WERI-Rb-1 (cell line): ENCODE results near the gene ZCRB1.

Experiments used
- DNase-seq: peaks from one replicate; pipeline ENCODE4 v3.0.0-alpha.2; 2020
- H3K27ac ChIP-seq: fragments of 250-450 bp; sonication (Bioruptor Pico); 2 replicates; pipeline ENCODE4 v1.5.1; 2020; ENCODE audit warnings: mild to moderate bottlenecking, moderate library complexity
- H3K27me3 ChIP-seq: fragments of 250-450 bp; sonication (Bioruptor Pico); 2 replicates; pipeline ENCODE4 v1.5.1; 2021; ENCODE audit warnings: mild to moderate bottlenecking, low read depth, moderate library complexity; ENCODE audit not compliant: insufficient read depth, severe bottlenecking
- H3K36me3 ChIP-seq: fragments of 250-450 bp; sonication (Bioruptor Pico); 2 replicates; pipeline ENCODE4 v1.5.1; 2020; ENCODE audit warnings: mild to moderate bottlenecking, moderate library complexity
- H3K4me3 ChIP-seq: 2 replicates; pipeline ENCODE4 v1.5.1; 2011; ENCODE audit warnings: low read depth, mild to moderate bottlenecking, control low read depth, low read length
- H3K9me3 ChIP-seq: fragments of 250-450 bp; sonication (Bioruptor Pico); 2 replicates; pipeline ENCODE4 v1.5.1; 2021; ENCODE audit warnings: mild to moderate bottlenecking, moderate library complexity; ENCODE audit not compliant: severe bottlenecking
- TF ChIP-seq, protein P1 (sequence below): IDR thresholded peaks from 2 replicates; pipeline ENCODE4 v1.5.1; 2011; ENCODE audit warnings: low read depth, mild to moderate bottlenecking, control low read depth, inconsistent platforms, low read length

Gene ZCRB1

DNA sequence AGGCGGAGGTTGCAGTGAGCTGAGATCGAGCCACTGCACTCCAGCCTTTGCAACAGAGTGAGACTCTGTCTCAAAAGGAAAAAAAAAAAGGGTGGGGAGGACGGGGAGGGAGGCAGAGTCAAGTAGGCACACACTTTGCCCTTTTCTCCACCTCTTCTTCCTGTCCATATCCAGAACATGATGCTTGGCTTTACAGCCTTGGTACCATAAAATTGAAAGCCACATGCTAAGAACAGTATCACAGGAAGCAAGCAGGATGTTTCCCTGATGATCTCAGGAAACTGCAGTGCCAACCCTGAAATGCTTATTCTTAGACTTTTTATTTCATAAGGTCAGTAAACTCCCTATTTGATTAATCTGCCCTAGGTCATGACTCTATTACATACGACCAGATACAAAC lies 55.3 kb downstream of the ZCRB1 start:
- TF ChIP-seq, protein P1, sequence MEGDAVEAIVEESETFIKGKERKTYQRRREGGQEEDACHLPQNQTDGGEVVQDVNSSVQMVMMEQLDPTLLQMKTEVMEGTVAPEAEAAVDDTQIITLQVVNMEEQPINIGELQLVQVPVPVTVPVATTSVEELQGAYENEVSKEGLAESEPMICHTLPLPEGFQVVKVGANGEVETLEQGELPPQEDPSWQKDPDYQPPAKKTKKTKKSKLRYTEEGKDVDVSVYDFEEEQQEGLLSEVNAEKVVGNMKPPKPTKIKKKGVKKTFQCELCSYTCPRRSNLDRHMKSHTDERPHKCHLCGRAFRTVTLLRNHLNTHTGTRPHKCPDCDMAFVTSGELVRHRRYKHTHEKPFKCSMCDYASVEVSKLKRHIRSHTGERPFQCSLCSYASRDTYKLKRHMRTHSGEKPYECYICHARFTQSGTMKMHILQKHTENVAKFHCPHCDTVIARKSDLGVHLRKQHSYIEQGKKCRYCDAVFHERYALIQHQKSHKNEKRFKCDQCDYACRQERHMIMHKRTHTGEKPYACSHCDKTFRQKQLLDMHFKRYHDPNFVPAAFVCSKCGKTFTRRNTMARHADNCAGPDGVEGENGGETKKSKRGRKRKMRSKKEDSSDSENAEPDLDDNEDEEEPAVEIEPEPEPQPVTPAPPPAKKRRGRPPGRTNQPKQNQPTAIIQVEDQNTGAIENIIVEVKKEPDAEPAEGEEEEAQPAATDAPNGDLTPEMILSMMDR = no peak
- no peak overlapping the region for H3K4me3 ChIP-seq
- H3K27me3 ChIP-seq = no peaks in the 10 kb centered on the region

DNA sequence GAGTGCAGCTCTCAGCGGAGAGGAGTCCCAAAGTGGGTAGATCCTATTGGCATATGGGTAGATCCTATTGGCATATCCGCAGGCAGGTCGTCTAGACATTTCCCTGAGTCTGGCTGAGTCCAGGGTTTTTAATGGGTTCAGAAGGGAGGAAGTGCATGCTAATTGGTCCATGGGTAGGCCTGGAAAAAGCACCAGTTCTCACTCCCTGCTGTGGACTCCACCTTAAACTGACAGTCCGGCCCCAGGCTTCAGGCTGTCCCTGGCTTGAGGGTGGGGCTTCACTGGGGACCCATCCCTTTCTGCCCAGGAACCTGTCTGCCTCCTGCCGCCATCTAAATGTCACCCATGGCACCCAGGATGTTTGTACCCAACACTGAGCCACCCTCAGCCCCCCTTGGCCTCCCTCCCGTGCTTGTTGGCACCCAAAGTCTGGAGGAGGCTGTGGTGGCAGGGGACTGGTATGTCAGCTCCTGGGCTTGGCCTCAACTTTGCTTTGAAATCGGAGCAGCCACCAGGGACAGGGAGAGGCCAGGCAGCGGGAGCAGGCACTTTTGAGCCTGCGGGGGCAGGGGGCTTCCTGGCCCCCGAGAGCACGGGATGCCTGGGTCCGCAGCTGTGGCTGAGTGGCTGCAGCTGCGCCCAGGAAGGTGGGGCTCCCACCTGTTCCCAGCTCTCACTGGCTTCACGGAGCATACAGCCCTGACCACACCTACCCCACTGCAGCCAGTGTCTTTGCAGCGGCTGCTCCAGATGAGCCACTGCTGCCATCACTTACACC lies 58.3 kb downstream of the ZCRB1 start:
- Histone ChIP-seq H3K27ac (no peak overlapping the region), H3K9me3 (no peaks in the 10 kb centered on the region), H3K4me3 (no peak overlapping the region), H3K27me3 (no peaks in the 10 kb centered on the region), H3K36me3 (no peaks in the 10 kb centered on the region)
- TF ChIP-seq, protein P1 = no peak
- DNase-seq = no peak

More for the DNA sequence above, 55.3 kb downstream of the ZCRB1 start:
- Histone ChIP-seq H3K36me3 (no peaks in the 10 kb centered on the region), H3K27ac (no peak overlapping the region), H3K9me3 (no peaks in the 10 kb centered on the region)
- DNase-seq = no peak

DNA sequence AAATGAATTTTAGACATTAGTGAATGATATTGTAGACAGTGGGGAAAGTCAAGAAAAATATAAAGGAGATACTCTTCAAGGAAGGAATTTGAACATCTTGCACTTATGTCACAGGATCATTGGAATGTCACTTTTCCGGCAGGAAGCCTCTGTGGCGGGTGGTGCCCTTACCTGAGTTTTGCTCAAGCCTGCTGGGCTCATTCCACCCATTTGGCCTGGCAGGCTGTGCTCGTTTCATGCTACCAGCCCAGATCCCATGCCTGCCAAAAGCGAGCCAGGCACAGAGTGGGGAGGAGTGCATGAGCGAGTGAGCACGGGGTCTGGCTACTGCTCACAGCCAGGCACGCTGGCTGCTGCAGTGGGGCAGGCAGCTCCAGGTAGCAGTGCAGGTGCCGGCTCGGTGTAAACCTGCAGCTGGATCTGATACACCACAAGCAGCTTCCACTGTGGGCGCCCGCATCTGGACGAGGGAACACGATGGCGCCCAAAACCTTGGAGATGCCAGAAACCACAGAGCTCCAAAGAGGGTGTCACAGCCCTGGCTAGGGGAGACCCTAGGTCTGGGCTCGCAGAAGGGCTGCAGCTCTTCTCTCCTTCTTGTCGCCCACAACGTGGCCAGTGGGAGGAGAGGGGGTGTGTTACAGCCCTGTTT lies 59.2 kb downstream of the ZCRB1 start:
- H3K4me3 ChIP-seq = no peak overlapping the region
- no peaks in the 10 kb centered on the region for H3K9me3 ChIP-seq
- no peaks in the 10 kb centered on the region for H3K27me3 ChIP-seq
- TF ChIP-seq, protein P1 = no peak
- no peaks in the 10 kb centered on the region for H3K36me3 ChIP-seq
- DNase-seq = no peak
- no peak overlapping the region for H3K27ac ChIP-seq

DNA sequence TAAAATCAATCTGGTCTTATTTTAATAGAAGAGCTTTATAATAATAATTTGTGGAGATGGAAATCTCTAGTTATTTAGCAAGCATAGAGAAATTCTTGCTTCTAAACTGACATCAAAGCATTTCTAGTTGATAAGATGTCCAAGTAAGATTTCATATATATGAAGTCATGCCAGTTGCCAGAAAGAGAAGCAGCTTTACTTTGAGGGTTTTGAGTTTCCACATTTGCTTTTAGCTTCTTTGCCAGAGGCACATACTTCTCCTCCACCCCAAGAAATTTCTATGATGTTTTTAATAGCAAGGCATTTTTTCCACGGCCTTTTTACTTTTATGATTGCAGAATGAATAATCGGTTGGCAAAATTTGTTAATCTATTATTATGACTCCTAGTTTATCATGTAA lies 63.6 kb downstream of the ZCRB1 start:
- Histone ChIP-seq H3K9me3 (no peaks in the 10 kb centered on the region), H3K27me3 (no peaks in the 10 kb centered on the region), H3K36me3 (no peaks in the 10 kb centered on the region), H3K4me3 (no peak overlapping the region), H3K27ac (no peak overlapping the region)
- no peak for DNase-seq
- TF ChIP-seq, protein P1 = no peak
